GM23338 (cell line): ENCODE measurements around the gene MRPL22. TPM values are rescaled to one million over a fixed set of nuclear protein-coding genes. Genes with fewer than 3 reads are reported as not detected.

ENCODE experiments used
- ATAC-seq: fragments of 200-7000 bp; cut with Tn5 transposase; 3 replicates; pipeline ENCODE4 v1.9.1; 2020
- DNase-seq: peaks from one replicate; pipeline ENCODE4 v3.0.0-alpha.2; 2015; ENCODE audit warnings: low spot score
- H2AFZ ChIP-seq: fragments of 200-600 bp; sonication (generic); 2 replicates; pipeline ENCODE4 v1.8.0; 2016; ENCODE audit warnings: antibody characterized with exemption, mild to moderate bottlenecking, moderate library complexity
- H3F3A ChIP-seq: fragments of 200-600 bp; sonication (generic); replicated peaks from 2 replicates; pipeline ENCODE4 v1.8.0; 2017; ENCODE audit warnings: antibody characterized with exemption, mixed run types, low read depth
- H3K27ac ChIP-seq: fragments of 200-600 bp; sonication (generic); 2 replicates; pipeline ENCODE4 v1.6.1; 2016; ENCODE audit warnings: low read depth
- H3K27me3 ChIP-seq: fragments of 200-600 bp; sonication (generic); 2 replicates; pipeline ENCODE4 v1.8.0; 2016; ENCODE audit warnings: mild to moderate bottlenecking, mixed run types, moderate library complexity; ENCODE audit not compliant: insufficient read depth
- H3K36me3 ChIP-seq: fragments of 200-600 bp; sonication (generic); 2 replicates; pipeline ENCODE4 v1.8.0; 2016; ENCODE audit warnings: mild to moderate bottlenecking; ENCODE audit not compliant: insufficient read depth
- H3K4me1 ChIP-seq: fragments of 200-600 bp; sonication (generic); 2 replicates; pipeline ENCODE4 v1.8.0; 2016; ENCODE audit warnings: mild to moderate bottlenecking, moderate library complexity; ENCODE audit not compliant: insufficient read depth
- H3K4me2 ChIP-seq: fragments of 200-600 bp; sonication (generic); 2 replicates; pipeline ENCODE4 v1.7.1; 2017; ENCODE audit warnings: mixed run types
- H3K4me3 ChIP-seq: fragments of 200-600 bp; sonication (generic); 2 replicates; pipeline ENCODE4 v1.6.1; 2016; ENCODE audit warnings: mixed run types
- H3K79me2 ChIP-seq: fragments of 200-600 bp; sonication (generic); replicated peaks from 2 replicates; pipeline ENCODE4 v1.8.0; 2017; ENCODE audit warnings: mild to moderate bottlenecking; ENCODE audit not compliant: insufficient read depth
- H3K9me2 ChIP-seq: fragments of 200-600 bp; sonication (generic); 2 replicates; pipeline ENCODE4 v1.8.0; 2017; ENCODE audit not compliant: insufficient read depth
- H4K20me1 ChIP-seq: fragments of 200-600 bp; sonication (generic); replicated peaks from 2 replicates; pipeline ENCODE4 v1.8.0; 2017; ENCODE audit warnings: mild to moderate bottlenecking; ENCODE audit not compliant: insufficient read depth
- H3K27ac Mint-ChIP-seq: 2 replicates; pipeline ENCODE4 v1.8.0; 2020; ENCODE audit warnings: inconsistent platforms, mild to moderate bottlenecking, moderate library complexity, mixed read lengths
- H3K27me3 Mint-ChIP-seq: 3 replicates; pipeline ENCODE4 v1.8.0; 2022; ENCODE audit warnings: low read depth, mild to moderate bottlenecking, moderate library complexity, mixed read lengths, inconsistent platforms; ENCODE audit not compliant: insufficient read depth, poor library complexity
- H3K36me3 Mint-ChIP-seq: 3 replicates; pipeline ENCODE4 v1.8.0; 2021; ENCODE audit warnings: low read depth, mild to moderate bottlenecking, inconsistent platforms, moderate library complexity, mixed read lengths
- H3K4me1 Mint-ChIP-seq: 3 replicates; pipeline ENCODE4 v1.8.0; 2020; ENCODE audit warnings: mild to moderate bottlenecking, inconsistent platforms, mixed read lengths
- H3K4me3 Mint-ChIP-seq: 3 replicates; pipeline ENCODE4 v1.8.0; 2021; ENCODE audit warnings: moderate library complexity, mild to moderate bottlenecking, inconsistent platforms, mixed read lengths
- H3K9me3 Mint-ChIP-seq: 3 replicates; pipeline ENCODE4 v1.8.0; 2020; ENCODE audit warnings: moderate library complexity, mild to moderate bottlenecking, inconsistent platforms, mixed read lengths
- CREB1 ChIP-seq: fragments of 250-450 bp; sonication (Bioruptor Pico); IDR thresholded peaks from 2 replicates; pipeline ENCODE4 v1.5.0; 2020; ENCODE audit warnings: low read depth, mild to moderate bottlenecking, moderate library complexity
- CTCF ChIP-seq, 2 experiments: fragments of 200-600 bp in 1 of 2; sonication (generic) in 1 of 2; conservative IDR thresholded peaks; 2 replicates each; pipeline versions ENCODE4 v1.5.1 to v1.6.1; 2016 to 2017; ENCODE audit warnings: antibody characterized with exemption in 2 of 2, low read depth in 2 of 2, mild to moderate bottlenecking in 2 of 2, moderate library complexity in 1 of 2
- ETS1 ChIP-seq: IDR thresholded peaks from 2 replicates; pipeline ENCODE4 v1.6.1; 2016; ENCODE audit warnings: antibody characterized with exemption
- EZH2 ChIP-seq: fragments of 200-600 bp; sonication (generic); IDR thresholded peaks from one replicate; pipeline ENCODE4 v1.8.0; 2017; ENCODE audit warnings: antibody characterized with exemption, mild to moderate bottlenecking, low read depth; ENCODE audit not compliant: unreplicated experiment
- EZH2phosphoT487 ChIP-seq: fragments of 200-600 bp; sonication (generic); IDR thresholded peaks from one replicate; pipeline ENCODE4 v1.8.1; 2018; ENCODE audit warnings: antibody characterized with exemption; ENCODE audit not compliant: unreplicated experiment
- JUNB ChIP-seq: IDR thresholded peaks from one replicate; pipeline ENCODE4 v1.6.1; 2016; ENCODE audit warnings: antibody characterized with exemption; ENCODE audit not compliant: unreplicated experiment
- NANOG ChIP-seq: IDR thresholded peaks from 2 replicates; pipeline ENCODE4 v1.6.1; 2016; ENCODE audit warnings: antibody characterized with exemption, borderline replicate concordance
- REST ChIP-seq: IDR thresholded peaks from one replicate; pipeline ENCODE4 v1.6.1; 2018; ENCODE audit warnings: antibody characterized with exemption; ENCODE audit not compliant: unreplicated experiment
- STAT1 ChIP-seq: IDR thresholded peaks from one replicate; pipeline ENCODE4 v1.6.1; 2016; ENCODE audit warnings: antibody characterized with exemption; ENCODE audit not compliant: unreplicated experiment
- ZNF114 ChIP-seq: fragments of 250-450 bp; sonication (Bioruptor Pico); IDR thresholded peaks from 2 replicates; pipeline ENCODE4 v1.5.0; 2020; ENCODE audit warnings: mild to moderate bottlenecking, moderate library complexity
- ZNF331 ChIP-seq: fragments of 250-450 bp; sonication (Bioruptor Pico); IDR thresholded peaks from 2 replicates; pipeline ENCODE4 v1.5.0; 2020; ENCODE audit warnings: low read depth, mild to moderate bottlenecking, moderate library complexity
- ZNF462 ChIP-seq: fragments of 250-450 bp; sonication (Bioruptor Pico); IDR thresholded peaks from 2 replicates; pipeline ENCODE4 v1.5.0; 2020; ENCODE audit warnings: mild to moderate bottlenecking, moderate library complexity
- polyA plus RNA-seq: library from polyadenylated mRNA; unstranded; fragments of >200 nt; fragmentation: Nextera tagmentation; extraction: Ambion mirVana; gene quantifications from 2 replicates; pipeline ENCODE4 v1.2.1, GENCODE V29; 2016
- total RNA-seq: library from RNA; depleted of rRNA; stranded (reverse); fragments of >200 nt; shearing (Covaris generic); gene quantifications from 2 replicates; pipeline ENCODE4 v1.2.3, GENCODE V29; 2014

MRPL22 gene
- total and polyA plus RNA-seq, 2 experiments from 2014 or later = 32.1 to 256 TPM

- no peak for TF ChIP-seq CTCF (conservative IDR thresholded peaks at IDR 0.05; ENCODE audit: low read depth in 2 of 2)
- no peak for TF ChIP-seq ZNF114 (CRISPR knock-in tag)
These were observed 48.5 kb upstream of the MRPL22 start (continued) for GRCh38 chr5:154892369-154892771.

DNA sequence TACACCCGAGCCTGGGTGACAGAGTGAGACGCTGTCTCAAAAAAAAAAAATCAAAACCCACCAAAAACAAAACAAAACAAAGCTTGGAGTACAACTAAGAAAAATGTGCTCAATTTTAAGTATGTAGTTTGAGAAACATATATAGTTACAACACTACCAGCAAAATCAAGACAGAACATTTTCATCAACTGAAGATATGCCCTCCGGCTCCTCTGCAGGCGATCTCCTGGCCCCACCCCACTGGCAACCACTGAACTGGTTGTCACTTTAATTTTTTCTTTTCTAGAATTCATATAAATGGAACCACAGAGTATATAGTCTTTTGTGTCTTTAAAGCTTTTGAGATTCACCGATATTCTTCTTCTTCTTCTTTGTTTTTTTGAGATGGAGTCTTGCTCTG lies 47.5 kb upstream of the MRPL22 start:
- Histone ChIP-seq H3K36me3 (peaks cover 75% of the 10 kb centered on the region), H3F3A (0 out of 2 replicates have a peak, but pooled peaks cover 3% of the 10 kb centered on the region), H3K9me2 (no peaks in the 10 kb centered on the region), H3K4me3 (no peak overlapping the region), H3K27me3 (no peaks in the 10 kb centered on the region), H4K20me1 (no peaks in the 10 kb centered on the region; the same call in 1 of the 2 replicates), H2AFZ (no peak overlapping the region), H3K27ac (no peak overlapping the region), H3K4me2 (no peak overlapping the region), H3K79me2 (no peaks in the 10 kb centered on the region), H3K4me1 (no peaks in the 10 kb centered on the region)
- no peaks in the 10 kb centered on the region; the same call in 2 of the 3 replicates for H3K9me3 Mint-ChIP-seq
- ATAC-seq (no peak), DNase-seq (no peak)
- H3K36me3 Mint-ChIP-seq = peaks cover 90% of the 10 kb centered on the region
- H3K4me3 Mint-ChIP-seq = no peak overlapping the region
- no peak overlapping the region for H3K27ac Mint-ChIP-seq
- no peaks in the 10 kb centered on the region for H3K4me1 Mint-ChIP-seq
- no peaks in the 10 kb centered on the region for H3K27me3 Mint-ChIP-seq
- no peak for TF ChIP-seq ZNF331 (CRISPR knock-in tag)
- TF ChIP-seq EZH2phosphoT487 = no peak
- no peak for TF ChIP-seq ETS1
- TF ChIP-seq ZNF462 = no peak
- no peak for TF ChIP-seq JUNB
- no peak for TF ChIP-seq CREB1 (CRISPR knock-in tag)
- no peak for TF ChIP-seq STAT1
- no peak for TF ChIP-seq ZNF114 (CRISPR knock-in tag)
- no peak for TF ChIP-seq NANOG
- no peak for TF ChIP-seq EZH2
- TF ChIP-seq REST = no peak
